OCI-LY1 (cell line): ENCODE measurements around the gene TNS1.

Experiments used
- CTCF ChIP-seq: fragments of 200-600 bp; sonication (generic), shearing (Covaris generic); IDR thresholded peaks from 2 replicates; pipeline ENCODE4 v1.5.1; 2017; ENCODE audit warnings: mild to moderate bottlenecking, antibody characterized with exemption, low read length, moderate library complexity, mixed read lengths
- EZH2 ChIP-seq: fragments of 200-600 bp; sonication (generic), shearing (Covaris generic); IDR thresholded peaks from 2 replicates; pipeline ENCODE4 v1.8.0; 2017; ENCODE audit warnings: borderline replicate concordance, mixed run types, mild to moderate bottlenecking, antibody characterized with exemption, low read length, moderate library complexity, mixed read lengths

GRCh38 chr2:217954469-217954868 lies 48.3 kb downstream of the TNS1 start:
- TF ChIP-seq CTCF, result no peak
- no peak for TF ChIP-seq EZH2
